Stimulated activated CD4-positive, alpha-beta T cell treated with anti-CD3 and anti-CD28 coated beads, Interleukin-4, amount 100 ng/mL, for 1 hour (primary cell): ENCODE data around the gene DRD5.
"Not testable (repeated sequence)": the region's sequence is repeated elsewhere in the genome, so short reads cannot be mapped to it uniquely, and the experiment has no call there.

Source experiments
- DNase-seq: peaks from one replicate; pipeline ENCODE4 v3.0.0-alpha.2; 2020

Gene DRD5

DNA sequence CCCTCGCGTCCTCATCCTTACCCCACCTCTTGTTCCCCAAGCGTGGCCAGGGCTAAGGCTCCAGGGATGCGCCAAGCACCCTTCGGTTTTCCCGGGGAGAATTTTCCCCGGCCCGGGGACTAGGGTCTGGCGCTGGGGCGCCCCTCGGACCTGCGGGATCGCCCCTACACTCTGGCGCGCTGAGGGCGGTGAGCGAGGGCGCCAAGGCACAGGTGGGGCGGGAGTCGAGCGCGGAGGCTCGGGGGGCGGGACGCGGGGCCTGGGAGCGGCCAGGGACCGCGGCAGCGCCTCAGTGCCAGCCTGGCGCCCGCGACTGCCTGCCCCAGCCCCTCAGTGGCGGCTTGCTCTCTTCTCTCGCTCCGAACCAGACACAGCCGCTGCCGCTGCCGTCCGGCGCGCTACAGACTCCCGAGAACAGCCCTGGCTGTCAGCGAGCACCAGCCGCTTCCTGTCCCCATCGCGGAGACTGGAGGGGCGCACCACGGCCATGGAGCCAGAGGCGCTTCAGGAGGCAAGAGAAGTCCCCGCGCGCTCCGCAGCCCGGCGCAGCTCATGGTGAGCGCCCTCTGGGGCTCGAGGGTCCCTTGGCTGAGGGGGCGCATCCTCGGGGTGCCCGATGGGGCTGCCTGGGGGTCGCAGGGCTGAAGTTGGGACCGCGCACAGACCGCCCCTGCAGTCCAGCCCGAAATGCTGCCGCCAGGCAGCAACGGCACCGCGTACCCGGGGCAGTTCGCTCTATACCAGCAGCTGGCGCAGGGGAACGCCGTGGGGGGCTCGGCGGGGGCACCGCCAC, at the start of gene DRD5:
TSS of gene DRD5 (plus strand) at position 292 of the 793 bp plus-strand sequence. CDS start at position 688, 396 bp downstream.
- DNase-seq = no peak

DNA sequence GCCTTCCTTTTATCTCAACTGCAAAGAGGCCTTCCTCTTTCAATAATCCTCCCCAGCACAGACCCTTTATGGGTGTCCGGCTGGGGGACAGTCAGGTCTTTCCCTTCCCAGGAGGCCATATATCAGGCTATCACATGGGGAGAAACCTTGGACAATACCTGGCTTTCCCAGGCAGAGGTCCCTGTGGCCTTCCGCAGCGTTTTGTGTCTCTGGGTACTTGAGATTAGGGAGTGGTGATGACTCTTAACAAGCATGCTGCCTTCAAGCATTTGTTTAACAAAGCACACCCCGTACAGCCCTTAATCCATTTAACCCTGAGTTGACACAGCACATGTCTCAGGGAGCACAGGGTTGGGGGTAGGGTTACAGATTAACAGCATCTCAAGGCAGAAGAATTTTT, 49.2 kb upstream of the DRD5 start:
- DNase-seq = not testable (repeated sequence)

DNA sequence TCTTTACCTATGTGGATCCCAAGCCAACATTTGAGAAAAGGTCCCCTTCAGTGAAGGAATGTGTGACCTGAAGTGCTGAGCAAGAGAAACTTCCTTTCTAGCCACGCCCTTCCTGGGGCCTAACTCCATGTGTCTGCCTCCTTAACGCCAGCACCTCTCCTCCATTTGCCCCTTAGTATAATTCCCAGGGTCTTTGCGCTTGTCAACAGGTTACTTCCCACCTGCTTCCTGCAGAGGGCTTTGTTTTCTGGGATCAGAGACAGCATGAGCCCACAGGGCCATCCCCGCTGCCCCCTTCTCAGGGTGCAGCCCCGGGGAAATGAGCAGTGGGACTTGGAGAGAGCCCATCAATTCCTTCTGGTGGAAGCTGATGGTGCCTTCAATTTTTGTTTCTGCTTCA, 45.9 kb upstream of the DRD5 start:
- DNase-seq = no peak

GRCh38 chr4:9737280-9737679, 44.2 kb upstream of the DRD5 start:
- DNase-seq = not testable (repeated sequence)

DNA sequence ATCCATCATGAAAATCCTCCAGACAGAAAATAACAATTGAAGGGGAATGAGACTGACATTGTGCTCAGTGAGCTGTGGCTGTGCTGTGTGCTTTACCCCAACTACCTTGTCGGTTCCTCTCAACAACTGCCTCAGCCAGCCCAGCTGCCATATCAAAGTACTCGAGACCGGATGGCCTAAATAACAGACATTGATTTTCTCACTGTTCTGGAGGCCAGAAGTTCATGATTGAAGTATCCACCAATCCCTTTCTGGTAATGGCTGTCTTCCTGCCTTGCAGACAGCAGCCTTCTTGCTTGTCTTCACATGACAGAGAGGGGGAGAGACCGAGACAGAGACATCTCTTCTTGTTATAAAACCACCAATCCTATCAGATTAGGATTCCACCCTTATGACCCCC, 37.6 kb upstream of the DRD5 start:
- not testable (repeated sequence) for DNase-seq

- DNase-seq = no peak
Measured at GRCh38 chr4:9745782-9746181, 35.7 kb upstream of the DRD5 start.

DNA sequence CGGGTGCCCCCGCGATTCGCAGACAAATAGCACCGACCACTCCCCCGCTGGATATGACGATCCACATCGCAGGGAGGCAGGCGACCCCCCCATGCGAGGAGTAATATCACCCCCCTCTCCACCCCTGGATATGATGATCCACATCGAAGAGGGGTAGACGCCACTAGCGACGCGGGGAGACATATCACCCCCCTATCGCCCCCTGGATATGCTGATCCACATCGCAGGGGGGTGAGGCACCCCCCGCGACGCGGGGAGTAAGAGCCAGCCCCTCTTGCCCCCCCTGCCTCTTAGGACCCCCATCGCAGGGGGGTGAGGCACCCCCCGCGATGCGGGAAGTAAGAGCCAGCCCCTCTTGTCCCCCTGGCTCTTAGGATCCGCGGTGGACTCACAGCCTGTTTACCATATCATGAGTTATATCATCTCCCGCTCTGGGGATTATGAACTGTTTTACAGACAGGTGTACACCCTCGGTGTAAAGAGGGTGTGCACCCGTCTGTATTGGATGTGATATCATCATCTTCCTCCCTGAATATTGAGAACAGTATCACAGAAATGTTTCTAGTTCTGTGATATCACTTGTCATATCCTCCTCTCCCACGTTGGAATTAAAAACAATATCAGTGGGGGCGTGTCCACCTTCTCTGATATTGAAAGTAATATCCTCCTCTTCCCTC, 22.7 kb upstream of the DRD5 start:
- no peak for DNase-seq

DNA sequence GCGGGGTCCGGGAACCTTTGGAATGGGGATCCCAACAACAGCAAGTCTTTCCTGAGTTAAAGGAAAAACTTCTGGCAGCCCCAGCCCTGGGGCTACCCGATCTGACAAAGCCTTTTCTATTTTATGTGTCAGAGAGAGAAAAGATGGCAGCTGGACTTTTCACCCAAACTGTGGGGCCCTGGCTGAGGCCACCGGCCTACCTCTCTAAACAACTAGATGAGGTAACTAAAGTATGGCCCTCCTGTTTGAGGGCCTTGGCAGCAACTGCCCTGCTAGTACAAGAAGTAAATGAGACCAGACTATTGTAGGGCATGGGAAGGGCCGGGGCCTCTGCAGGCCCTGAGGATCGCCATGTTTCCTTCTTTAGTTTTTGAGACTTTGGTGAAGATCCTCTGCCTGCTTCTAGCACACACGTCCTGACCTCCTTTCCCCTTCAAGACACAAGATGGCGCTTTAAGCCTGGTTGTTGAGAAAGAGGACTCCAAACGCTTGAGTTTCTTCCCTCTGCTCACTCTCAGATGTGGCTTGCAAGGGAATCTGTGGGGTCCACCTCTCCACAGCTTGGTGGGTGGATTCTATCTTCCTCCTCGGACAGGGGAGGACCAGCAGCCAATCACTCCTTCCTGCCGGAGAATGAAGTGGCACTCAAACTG, 18.5 kb upstream of the DRD5 start:
- DNase-seq = no peak

DNA sequence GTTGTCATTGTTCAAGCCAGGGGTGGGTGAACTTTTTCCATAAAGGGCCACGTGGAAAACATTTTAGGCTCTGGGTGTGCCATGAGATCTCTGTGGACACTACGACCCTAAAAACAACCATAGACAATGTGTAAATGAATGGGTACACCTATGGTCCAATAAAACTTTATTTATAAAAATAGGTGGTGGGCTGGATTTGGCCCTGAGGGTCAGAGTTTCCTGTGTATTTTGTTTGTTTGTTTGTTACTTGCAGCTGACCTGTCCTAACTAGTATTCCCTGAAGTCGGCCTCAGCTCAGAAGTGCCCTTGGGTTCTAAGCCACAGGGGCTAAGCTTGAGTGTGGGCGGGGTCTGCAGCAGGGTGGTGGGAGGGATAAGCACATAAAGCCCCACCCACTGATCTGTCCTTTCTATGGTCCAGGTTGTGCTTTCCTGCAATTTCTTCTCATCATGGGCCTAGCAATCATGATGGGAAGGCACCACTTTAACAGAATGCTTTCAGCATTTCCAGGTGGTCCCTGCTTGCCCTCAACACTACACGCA, 17.2 kb upstream of the DRD5 start:
- DNase-seq = no peak

DNA sequence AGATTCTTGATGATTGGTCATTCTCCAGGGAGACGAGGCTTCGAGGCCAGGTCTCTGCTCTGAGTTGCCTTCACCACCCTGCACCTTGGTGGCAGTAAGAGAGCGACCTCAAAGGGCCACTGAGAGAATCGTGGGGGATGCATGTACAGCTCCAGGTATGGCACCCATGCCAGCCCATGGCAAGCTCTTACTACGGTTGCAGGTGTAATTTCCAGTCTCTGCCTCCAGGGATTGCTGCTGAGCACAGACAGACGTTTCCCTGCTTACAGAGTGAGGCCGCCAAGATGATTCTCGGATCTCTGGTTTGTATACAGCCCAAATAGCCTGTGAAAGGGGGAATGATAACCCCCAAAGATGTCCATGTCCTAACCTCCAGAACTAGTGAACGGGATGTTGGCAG, 16.3 kb upstream of the DRD5 start:
- no peak for DNase-seq

DNA sequence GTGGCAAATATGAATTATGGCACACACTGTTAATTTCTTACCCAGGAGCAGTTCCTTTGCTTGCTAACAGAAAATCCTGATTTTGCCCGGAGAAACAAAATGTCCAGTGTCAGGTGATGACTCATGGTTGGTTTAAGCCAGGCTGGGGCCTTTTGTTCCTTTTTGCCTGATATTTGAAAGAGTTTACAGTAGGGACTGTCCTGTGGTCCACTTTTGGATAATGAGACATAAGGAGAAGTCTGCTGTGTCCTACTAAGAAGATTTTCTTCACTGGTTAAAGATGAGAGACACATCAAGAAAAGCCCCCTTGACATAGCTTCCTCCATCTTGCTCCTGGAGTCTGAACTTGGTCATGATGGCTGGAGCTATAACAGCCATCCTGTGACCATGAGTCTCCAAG, 12.1 kb upstream of the DRD5 start:
- DNase-seq = no peak

GRCh38 chr4:9771034-9771433, 10.4 kb upstream of the DRD5 start:
- DNase-seq = no peak

DNA sequence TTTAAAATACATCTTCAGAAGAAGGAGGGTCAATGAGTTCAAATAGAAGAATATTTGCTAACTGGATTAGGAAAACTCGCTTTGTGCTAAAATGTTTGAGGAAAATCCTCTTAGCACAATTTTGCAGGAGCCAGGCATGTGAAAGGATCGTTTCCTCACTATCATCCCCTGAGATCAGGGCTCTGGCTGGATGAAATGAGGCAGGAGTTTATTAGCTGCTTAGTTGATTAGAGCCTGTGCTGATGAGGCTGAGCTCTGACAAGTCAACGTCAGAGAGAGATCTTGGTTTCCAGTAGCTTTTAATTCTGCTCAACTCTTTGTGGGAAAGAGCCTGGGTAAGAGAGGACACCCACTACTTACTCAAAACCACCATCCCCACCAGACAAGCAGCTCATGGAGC, 8.0 kb upstream of the DRD5 start:
- no peak for DNase-seq

DNA sequence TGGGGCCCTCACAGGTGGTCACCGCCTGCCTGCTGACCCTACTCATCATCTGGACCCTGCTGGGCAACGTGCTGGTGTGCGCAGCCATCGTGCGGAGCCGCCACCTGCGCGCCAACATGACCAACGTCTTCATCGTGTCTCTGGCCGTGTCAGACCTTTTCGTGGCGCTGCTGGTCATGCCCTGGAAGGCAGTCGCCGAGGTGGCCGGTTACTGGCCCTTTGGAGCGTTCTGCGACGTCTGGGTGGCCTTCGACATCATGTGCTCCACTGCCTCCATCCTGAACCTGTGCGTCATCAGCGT, 652 bp downstream of the DRD5 start:
- DNase-seq = no peak

GRCh38 chr4:9785891-9786290, 4.5 kb downstream of the DRD5 start:
- not testable (repeated sequence) for DNase-seq

GRCh38 chr4:9792381-9792780, 10.9 kb downstream of the DRD5 start:
- no peak for DNase-seq

- DNase-seq = not testable (repeated sequence)
Measured at GRCh38 chr4:9796641-9797040, 15.2 kb downstream of the DRD5 start.

DNA sequence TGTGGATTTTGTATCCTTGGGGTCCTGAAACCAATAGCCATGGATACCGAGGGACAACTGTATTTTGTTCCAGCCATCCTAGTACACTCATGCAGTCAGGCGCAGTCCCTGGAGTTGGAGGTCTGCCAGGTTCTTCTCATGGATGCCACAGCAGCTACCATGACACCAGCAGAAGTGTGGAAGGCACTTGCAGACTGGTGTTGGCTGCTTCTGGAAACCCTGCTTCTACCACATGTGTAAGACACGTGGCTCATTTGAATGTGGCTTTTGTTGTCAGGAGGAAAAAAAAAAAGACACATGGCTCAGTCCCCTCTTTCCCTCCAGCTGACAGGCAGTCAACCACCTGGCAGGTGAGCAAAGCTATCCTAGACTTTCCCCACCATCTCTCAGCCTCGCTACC, 19.4 kb downstream of the DRD5 start:
- no peak for DNase-seq

- no peak for DNase-seq
Measured at GRCh38 chr4:9804918-9805317, 23.5 kb downstream of the DRD5 start.

GRCh38 chr4:9808077-9808476, 26.6 kb downstream of the DRD5 start:
- DNase-seq = no peak

DNA sequence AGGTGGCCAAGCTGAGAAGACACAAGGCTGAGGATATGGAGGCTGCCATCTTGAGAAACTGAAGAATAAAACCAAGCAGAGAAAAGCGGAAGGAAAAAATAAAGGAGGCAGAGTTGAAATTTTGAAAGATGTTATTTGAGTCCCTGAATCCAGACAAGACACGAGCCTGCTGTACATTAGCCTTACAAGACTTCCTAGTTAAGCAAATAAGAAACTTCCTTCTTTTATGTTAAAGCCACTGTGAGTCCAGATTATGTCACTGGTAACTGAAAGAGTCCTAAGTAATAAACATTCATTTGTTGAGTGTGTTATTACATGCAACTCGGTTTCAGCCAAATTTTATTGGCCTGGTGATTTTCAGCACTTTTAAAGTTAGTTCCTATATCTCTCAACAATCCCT, 30.4 kb downstream of the DRD5 start:
- no peak for DNase-seq

DNA sequence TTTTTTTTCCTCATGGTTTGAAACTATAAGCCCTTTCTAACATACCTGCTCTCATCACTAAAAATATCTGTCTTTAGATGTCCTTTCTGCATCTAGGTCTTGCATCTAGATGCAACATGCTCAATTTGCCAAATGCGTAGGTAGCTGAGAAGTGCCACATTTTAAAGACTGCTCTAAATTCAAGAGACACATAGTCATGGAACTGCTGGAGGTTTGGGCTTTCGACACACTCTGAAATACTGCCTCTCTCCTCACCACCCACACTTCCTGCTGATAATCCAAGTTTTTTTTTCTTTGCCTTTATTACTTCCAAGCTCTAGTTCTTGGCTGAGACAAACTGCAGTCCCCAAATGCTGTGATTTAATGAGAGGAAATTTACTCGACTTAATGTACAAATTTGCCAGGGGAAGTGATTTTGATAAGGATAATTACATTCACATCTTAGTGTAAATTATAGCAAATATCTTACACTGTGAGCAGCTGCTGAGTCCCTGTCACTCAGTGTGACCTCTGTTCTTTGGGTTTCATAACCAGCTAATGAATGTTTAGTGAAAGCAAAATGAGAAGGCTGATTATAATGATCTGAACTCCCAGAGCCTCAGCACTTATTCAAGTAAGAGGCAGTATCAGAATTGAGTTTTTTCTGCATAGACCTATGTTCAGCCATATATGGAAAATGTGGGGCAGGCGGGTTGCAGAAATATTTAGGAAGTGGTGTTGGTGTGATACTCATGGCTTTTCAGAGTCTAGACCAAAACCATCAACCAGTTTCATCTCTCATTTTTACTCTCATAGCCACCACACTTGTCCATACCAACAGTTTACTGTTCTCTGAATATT, 31.3 kb downstream of the DRD5 start:
- DNase-seq = no peak

- DNase-seq = no peak
Measured at GRCh38 chr4:9816285-9816684, 34.9 kb downstream of the DRD5 start.
